ENCODE measurements around the gene AKAP8L.
"Not testable (repeated sequence)": the region's sequence is repeated elsewhere in the genome, so short reads cannot be mapped to it uniquely, and the experiment has no call there.

Gene AKAP8L

GRCh38 chr19:15421136-15421695 is 2.4 kb upstream of the AKAP8L start:
- no peak for DNase-seq (ENCODE audit: low read depth)

GRCh38 chr19:15419413-15420025 is 731 bp upstream of the AKAP8L start:
- no peak for DNase-seq (ENCODE audit: low read depth)

GRCh38 chr19:15418231-15418578 is 583 bp downstream of the AKAP8L start:
- DNase-seq (ENCODE audit: low read depth) = no peak

GRCh38 chr19:15417699-15418098 is 1.1 kb downstream of the AKAP8L start:
- DNase-seq (ENCODE audit: low read depth) = no peak

GRCh38 chr19:15412832-15413231 is 6.0 kb downstream of the AKAP8L start:
- DNase-seq (ENCODE audit: low read depth) = no peak

GRCh38 chr19:15411351-15411750 is 7.4 kb downstream of the AKAP8L start:
- DNase-seq (ENCODE audit: low read depth) = not testable (repeated sequence)

GRCh38 chr19:15404780-15405211 is 14.0 kb downstream of the AKAP8L start:
- no peak for DNase-seq (ENCODE audit: low read depth)

GRCh38 chr19:15404097-15404779 is 14.6 kb downstream of the AKAP8L start:
- DNase-seq (ENCODE audit: low read depth) = no peak

GRCh38 chr19:15403151-15403531 is 15.6 kb downstream of the AKAP8L start:
- no peak for DNase-seq (ENCODE audit: low read depth)

GRCh38 chr19:15402411-15403150 is 16.2 kb downstream of the AKAP8L start:
- DNase-seq (ENCODE audit: low read depth) = no peak

GRCh38 chr19:15401397-15401710 is 17.4 kb downstream of the AKAP8L start:
- DNase-seq (ENCODE audit: low read depth) = no peak

- DNase-seq (ENCODE audit: low read depth) = no peak
Measured at GRCh38 chr19:15400521-15401396, 18.0 kb downstream of the AKAP8L start.

GRCh38 chr19:15399635-15400034 is 19.2 kb downstream of the AKAP8L start:
- DNase-seq (ENCODE audit: low read depth) = no peak

- no peak for DNase-seq (ENCODE audit: low read depth)
Measured at GRCh38 chr19:15399234-15399515, 19.6 kb downstream of the AKAP8L start.

- no peak for DNase-seq (ENCODE audit: low read depth)
Measured at GRCh38 chr19:15398501-15399233, 20.1 kb downstream of the AKAP8L start.

GRCh38 chr19:15397782-15398181 is 21.0 kb downstream of the AKAP8L start:
- no peak for DNase-seq (ENCODE audit: low read depth)

- no peak for DNase-seq (ENCODE audit: low read depth)
Measured at GRCh38 chr19:15397236-15397635, 21.6 kb downstream of the AKAP8L start.

- no peak for DNase-seq (ENCODE audit: low read depth)
Measured at GRCh38 chr19:15396436-15396835, 22.4 kb downstream of the AKAP8L start.

GRCh38 chr19:15395251-15395650 is 23.5 kb downstream of the AKAP8L start:
- not testable (repeated sequence) for DNase-seq (ENCODE audit: low read depth)

- no peak for DNase-seq (ENCODE audit: low read depth)
Measured at GRCh38 chr19:15394426-15394825, 24.4 kb downstream of the AKAP8L start.

- no peak for DNase-seq (ENCODE audit: low read depth)
Measured at GRCh38 chr19:15393963-15394362, 24.8 kb downstream of the AKAP8L start.

- DNase-seq (ENCODE audit: low read depth) = no peak
Measured at GRCh38 chr19:15390814-15391213, 28.0 kb downstream of the AKAP8L start.

All from T follicular helper cell (primary cell).